Stimulated activated CD4-positive, alpha-beta T cell treated with anti-CD3 and anti-CD28 coated beads, Interleukin-4, amount 100 ng/mL, for 4 hours (primary cell): Measurements from ENCODE around the gene CSF2RB.

Source experiments
- DNase-seq, 2 experiments: peaks; one replicate each; pipeline ENCODE4 v3.0.0-alpha.2; 2020

Gene CSF2RB

GRCh38 chr22:36913427-36914389 lies at the start of gene CSF2RB:
Gene CSF2RB (plus strand): TSS chr22:36913628. CDS start chr22:36922208, 8,580 bp downstream.
- no peak for DNase-seq

- no peak for DNase-seq
Measured at GRCh38 chr22:36863979-36864378, 49.4 kb upstream of the CSF2RB start.

- no peak for DNase-seq
Measured at GRCh38 chr22:36864454-36865215, 48.8 kb upstream of the CSF2RB start.

- no peak for DNase-seq
Measured at GRCh38 chr22:36865346-36865745, 48.1 kb upstream of the CSF2RB start.

- no peak for DNase-seq
Measured at GRCh38 chr22:36867695-36868094, 45.7 kb upstream of the CSF2RB start.

GRCh38 chr22:36868546-36869181 lies 44.8 kb upstream of the CSF2RB start:
- DNase-seq, result no peak

GRCh38 chr22:36870250-36870649 lies 43.2 kb upstream of the CSF2RB start:
- no peak for DNase-seq

- DNase-seq, result no peak
Measured at GRCh38 chr22:36871669-36872081, 41.8 kb upstream of the CSF2RB start.

- no peak for DNase-seq
Measured at GRCh38 chr22:36872084-36872483, 41.3 kb upstream of the CSF2RB start.

GRCh38 chr22:36872866-36873498 lies 40.4 kb upstream of the CSF2RB start:
- DNase-seq, result no peak

- peak in 1 of 2 experiments; percentile 5 for DNase-seq
Measured at GRCh38 chr22:36873614-36874308, 39.7 kb upstream of the CSF2RB start.

- no peak for DNase-seq
Measured at GRCh38 chr22:36874309-36874696, 39.1 kb upstream of the CSF2RB start.

GRCh38 chr22:36874736-36875135 lies 38.7 kb upstream of the CSF2RB start:
- DNase-seq, result no peak

GRCh38 chr22:36875741-36876140 lies 37.7 kb upstream of the CSF2RB start:
- no peak for DNase-seq

GRCh38 chr22:36879775-36880174 lies 33.7 kb upstream of the CSF2RB start:
- DNase-seq, result no peak

GRCh38 chr22:36881504-36882245 lies 31.8 kb upstream of the CSF2RB start:
- no peak for DNase-seq

GRCh38 chr22:36884349-36885158 lies 28.9 kb upstream of the CSF2RB start:
- DNase-seq, result no peak

- DNase-seq, result no peak
Measured at GRCh38 chr22:36885474-36885873, 28.0 kb upstream of the CSF2RB start.

- DNase-seq, result no peak
Measured at GRCh38 chr22:36886016-36886415, 27.4 kb upstream of the CSF2RB start.

- DNase-seq, result no peak
Measured at GRCh38 chr22:36887162-36887561, 26.3 kb upstream of the CSF2RB start.

- no peak for DNase-seq
Measured at GRCh38 chr22:36891646-36892045, 21.8 kb upstream of the CSF2RB start.
